HEK293T (cell line): Measurements from ENCODE around the gene CC2D1B.

Source experiments
- CTCF ChIA-PET: fragments of 350-600 bp; formaldehyde crosslinking; extraction: SDS; loops from one replicate; lab custom pipeline; 2021; ENCODE audit warnings: antibody characterized with exemption, inconsistent platforms; lab: Yijun Ruan, JAX
- POLR2A ChIA-PET: fragments of 350-600 bp; formaldehyde crosslinking; extraction: SDS; loops from one replicate; lab custom pipeline; 2020; ENCODE audit warnings: antibody characterized with exemption, inconsistent platforms; lab: Yijun Ruan, JAX
- DNase-seq: peaks from one replicate; pipeline ENCODE4 v3.0.0; 2012; ENCODE audit warnings: mixed read lengths; ENCODE audit errors: extremely low spot score
- ARNT ChIP-seq: fragments of 450-650 bp; IDR thresholded peaks from 2 replicates; pipeline ENCODE4 v1.6.1; 2017; ENCODE audit warnings: mild to moderate bottlenecking
- BHLHE40 ChIP-seq: fragments of 450-650 bp; IDR thresholded peaks from 2 replicates; pipeline ENCODE4 v1.6.1; 2016; ENCODE audit warnings: mild to moderate bottlenecking, moderate library complexity, borderline replicate concordance
- ELF4 ChIP-seq: fragments of 450-650 bp; IDR thresholded peaks from 2 replicates; pipeline ENCODE4 v1.6.1; 2017; ENCODE audit warnings: antibody characterized with exemption
- FOXA1 ChIP-seq: fragments of 450-650 bp; IDR thresholded peaks from 2 replicates; pipeline ENCODE4 v1.6.1; 2016; ENCODE audit warnings: mild to moderate bottlenecking
- FOXK2 ChIP-seq: fragments of 450-650 bp; IDR thresholded peaks from 2 replicates; pipeline ENCODE4 v1.6.1; 2016; ENCODE audit warnings: mild to moderate bottlenecking
- FOXM1 ChIP-seq: fragments of 450-650 bp; IDR thresholded peaks from 2 replicates; pipeline ENCODE4 v1.6.1; 2017; ENCODE audit warnings: mild to moderate bottlenecking, borderline replicate concordance
- HDGF ChIP-seq: fragments of 450-650 bp; IDR thresholded peaks from 2 replicates; pipeline ENCODE4 v1.6.1; 2017; ENCODE audit warnings: antibody characterized with exemption, borderline replicate concordance
- L3MBTL2 ChIP-seq: fragments of 450-650 bp; conservative IDR thresholded peaks from 2 replicates; pipeline ENCODE4 v1.6.1; 2016; ENCODE audit warnings: mild to moderate bottlenecking
- SUZ12 ChIP-seq: fragments of 450-650 bp; IDR thresholded peaks from 2 replicates; pipeline ENCODE4 v1.6.1; 2016; ENCODE audit warnings: mild to moderate bottlenecking
- ZNF384 ChIP-seq: fragments of 450-650 bp; IDR thresholded peaks from 2 replicates; pipeline ENCODE4 v1.6.1; 2016
- TF ChIP-seq, protein P1 (sequence below): fragments of 450-650 bp; IDR thresholded peaks from 2 replicates; pipeline ENCODE4 v1.6.1; 2016

Gene CC2D1B

DNA sequence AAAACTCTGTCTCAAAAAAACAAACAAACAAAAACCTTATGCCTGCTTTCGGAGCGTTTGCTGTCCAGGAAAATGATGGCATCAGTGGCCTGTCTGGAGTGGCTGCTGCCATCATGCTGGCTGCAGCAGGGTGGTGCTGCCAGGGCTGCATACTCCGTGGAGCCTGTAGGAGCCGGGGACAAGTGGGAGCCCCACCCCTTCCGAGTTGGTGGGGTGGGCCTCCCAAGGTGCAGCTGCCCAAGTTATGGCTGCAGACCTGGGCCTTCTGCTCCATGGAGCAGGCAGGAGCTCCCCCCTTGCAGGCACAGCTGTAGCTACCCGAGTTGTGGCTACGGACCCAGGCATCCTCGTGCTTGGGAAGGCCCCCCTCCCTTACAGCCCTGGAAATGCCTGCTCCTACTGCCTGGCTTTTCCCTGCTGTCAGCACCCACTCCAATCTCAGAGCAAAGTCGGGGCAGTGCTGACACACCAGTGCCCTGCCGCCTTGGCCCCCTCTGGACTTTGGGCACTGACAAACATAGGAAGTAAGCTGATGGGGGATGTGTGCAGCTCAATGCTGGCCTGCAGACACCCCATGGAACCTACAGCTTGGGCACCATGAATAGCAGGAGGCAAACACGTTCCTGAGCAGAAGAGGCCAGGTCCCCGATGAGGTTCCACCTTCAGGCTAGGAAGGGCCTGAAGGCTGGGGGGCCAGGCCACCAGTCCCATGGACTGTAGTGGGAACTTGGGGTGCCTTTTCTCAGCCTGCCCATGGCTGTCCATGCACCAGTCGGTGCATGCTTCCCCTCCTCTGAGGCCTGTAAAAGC lies 60.4 kb downstream of the CC2D1B start:
- POLR2A ChIA-PET = no interaction called here
- CTCF ChIA-PET = interaction anchor here (0.5 to 1.4 kb wide), 3 partner anchors 9 to 101 kb away, joined by 4 to 9 read pairs (median 5); no protein-coding TSS in a partner anchor
- TF ChIP-seq ELF4 = no peak
- TF ChIP-seq HDGF = no peak
- TF ChIP-seq ARNT = no peak
- TF ChIP-seq BHLHE40 = no peak
- no peak for TF ChIP-seq L3MBTL2
- TF ChIP-seq FOXM1 = no peak
- TF ChIP-seq SUZ12 = no peak
- TF ChIP-seq ZNF384 = no peak
- no peak for TF ChIP-seq FOXK2
- TF ChIP-seq, protein P1, sequence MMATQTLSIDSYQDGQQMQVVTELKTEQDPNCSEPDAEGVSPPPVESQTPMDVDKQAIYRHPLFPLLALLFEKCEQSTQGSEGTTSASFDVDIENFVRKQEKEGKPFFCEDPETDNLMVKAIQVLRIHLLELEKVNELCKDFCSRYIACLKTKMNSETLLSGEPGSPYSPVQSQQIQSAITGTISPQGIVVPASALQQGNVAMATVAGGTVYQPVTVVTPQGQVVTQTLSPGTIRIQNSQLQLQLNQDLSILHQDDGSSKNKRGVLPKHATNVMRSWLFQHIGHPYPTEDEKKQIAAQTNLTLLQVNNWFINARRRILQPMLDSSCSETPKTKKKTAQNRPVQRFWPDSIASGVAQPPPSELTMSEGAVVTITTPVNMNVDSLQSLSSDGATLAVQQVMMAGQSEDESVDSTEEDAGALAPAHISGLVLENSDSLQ = no peak
- no peak for TF ChIP-seq FOXA1
- DNase-seq = no peak
